Lower leg skin (tissue), 4 donors: ENCODE data around the gene YKT6. TPM values are rescaled to one million over a fixed set of nuclear protein-coding genes. Genes with fewer than 3 reads are reported as not detected.
A peak's percentile ranks its signal among the peaks of the same experiment; 100 is the strongest.

Experiments used
- DNase-seq, 2 donors: peaks; one replicate each; pipeline ENCODE4 v3.0.0-alpha.2; 2019; ENCODE audit warnings: low spot score in 2 of 2
- H3K4me3 ChIP-seq: fragments of 200-600 bp; sonication (generic); 2 replicates; pipeline ENCODE4 v1.5.1; 2017; ENCODE audit warnings: mild to moderate bottlenecking, low read depth; ENCODE audit not compliant: poor library complexity, severe bottlenecking
- POLR2A ChIP-seq, 2 donors: fragments of 450-650 bp; IDR thresholded peaks; one replicate each; pipeline ENCODE4 v1.6.1; 2016 to 2017; ENCODE audit warnings: antibody characterized with exemption in 2 of 2, mild to moderate bottlenecking in 1 of 2, moderate library complexity in 1 of 2
- WGBS, 2 donors: methylation state at CpG; one replicate each; pipeline ENCODE4 v1.1.5; 2018; 5-methylcytosine and 5-hydroxymethylcytosine counted together
- intact Hi-C: fragments of 100-400 bp; cut with DNase I; formaldehyde crosslinking; loops from one replicate; pipeline ENCODE4 v1.15.0; 2023; ENCODE audit warnings: low total_unique reads
- total RNA-seq, 4 donors: library from RNA; depleted of rRNA; stranded (reverse); fragments of >200 nt; gene quantifications; one replicate each; pipeline ENCODE4 v1.1.0, GENCODE V29; 2016
- TF ChIP-seq, protein P1 (sequence below), 3 donors: fragments of 450-650 bp; IDR thresholded peaks; one replicate each; pipeline ENCODE4 v1.5.1; 2016; ENCODE audit warnings: antibody characterized with exemption in 3 of 3, mild to moderate bottlenecking in 3 of 3, moderate library complexity in 2 of 3

Gene YKT6
- total RNA-seq, 4 donors from 2014 or later: 38.5 to 51.3 (median 44.3) TPM

DNA sequence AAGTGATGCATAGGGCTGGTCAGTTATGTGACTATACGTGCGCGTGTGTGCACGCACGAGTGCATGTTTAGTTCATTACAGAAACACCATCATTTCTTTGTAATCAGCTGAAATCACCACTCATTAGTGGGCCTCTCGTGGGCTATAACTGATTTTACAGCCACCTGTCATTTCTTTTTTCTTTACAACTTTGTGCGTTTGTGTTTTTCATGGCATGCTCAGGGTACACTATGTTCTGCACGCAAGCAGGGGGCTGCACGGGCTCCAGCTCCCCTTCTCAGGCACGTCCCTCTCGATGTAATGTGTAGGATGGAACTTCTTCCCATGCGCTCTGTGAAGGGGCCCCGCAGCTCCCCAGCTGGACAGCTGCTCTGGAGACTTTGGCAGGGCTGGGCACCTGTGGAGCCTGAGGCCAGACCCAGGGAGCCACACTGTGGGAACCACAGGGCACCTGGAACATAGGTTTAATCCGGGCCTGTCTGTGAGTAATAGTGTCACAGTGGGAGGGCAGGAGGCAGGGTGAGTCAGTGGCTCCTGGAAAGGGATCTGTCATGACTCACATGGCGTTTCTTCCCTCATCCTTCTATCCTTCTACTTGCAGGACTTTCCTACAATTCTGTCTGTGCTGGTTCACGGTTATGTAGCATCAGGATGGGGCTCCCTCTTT is 16.4 kb upstream of the YKT6 start:
- 63 to 72% methylated on average over 16 of the region's 16 CpGs for WGBS, 2 donors
- intact Hi-C loops: no loop called here

DNA sequence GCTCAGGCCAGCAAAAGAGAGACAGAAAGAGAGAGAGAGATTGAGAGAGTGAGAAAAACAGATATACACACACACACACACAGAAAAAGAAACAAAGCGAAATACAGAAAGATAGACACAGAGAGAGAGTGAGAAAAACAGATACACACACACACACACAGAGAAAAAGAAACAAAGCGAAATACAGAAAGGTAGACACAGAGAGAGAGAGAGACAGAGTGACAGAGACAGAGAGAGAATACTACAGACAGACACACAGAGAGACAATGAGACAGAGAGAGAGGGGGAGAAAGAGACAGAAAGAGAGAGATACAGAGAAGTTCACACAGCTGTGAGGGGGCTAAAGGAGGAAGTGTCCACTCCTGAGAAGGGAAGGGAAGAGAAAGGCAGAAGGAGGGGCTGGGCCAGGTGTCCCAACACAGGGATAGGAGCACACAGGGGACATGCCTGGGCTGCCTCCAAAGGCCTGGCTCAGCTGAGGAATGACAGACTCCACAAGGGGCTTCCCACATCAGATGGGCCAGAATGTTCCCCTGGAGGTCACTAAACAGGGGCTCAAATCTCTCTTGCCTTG is 15.8 kb upstream of the YKT6 start:
- peak in 1 of 2 donors; percentile 36 for DNase-seq
- WGBS, 2 donors: 90 to 91% methylated on average over 2 of the region's 2 CpGs
- TF ChIP-seq, protein P1, sequence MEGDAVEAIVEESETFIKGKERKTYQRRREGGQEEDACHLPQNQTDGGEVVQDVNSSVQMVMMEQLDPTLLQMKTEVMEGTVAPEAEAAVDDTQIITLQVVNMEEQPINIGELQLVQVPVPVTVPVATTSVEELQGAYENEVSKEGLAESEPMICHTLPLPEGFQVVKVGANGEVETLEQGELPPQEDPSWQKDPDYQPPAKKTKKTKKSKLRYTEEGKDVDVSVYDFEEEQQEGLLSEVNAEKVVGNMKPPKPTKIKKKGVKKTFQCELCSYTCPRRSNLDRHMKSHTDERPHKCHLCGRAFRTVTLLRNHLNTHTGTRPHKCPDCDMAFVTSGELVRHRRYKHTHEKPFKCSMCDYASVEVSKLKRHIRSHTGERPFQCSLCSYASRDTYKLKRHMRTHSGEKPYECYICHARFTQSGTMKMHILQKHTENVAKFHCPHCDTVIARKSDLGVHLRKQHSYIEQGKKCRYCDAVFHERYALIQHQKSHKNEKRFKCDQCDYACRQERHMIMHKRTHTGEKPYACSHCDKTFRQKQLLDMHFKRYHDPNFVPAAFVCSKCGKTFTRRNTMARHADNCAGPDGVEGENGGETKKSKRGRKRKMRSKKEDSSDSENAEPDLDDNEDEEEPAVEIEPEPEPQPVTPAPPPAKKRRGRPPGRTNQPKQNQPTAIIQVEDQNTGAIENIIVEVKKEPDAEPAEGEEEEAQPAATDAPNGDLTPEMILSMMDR (IDR thresholded peaks at IDR 0.05): no peak
- H3K4me3 ChIP-seq: no peak overlapping the region
- intact Hi-C loops: no loop called here

More for the DNA sequence above, 16.4 kb upstream of the YKT6 start:
- TF ChIP-seq POLR2A (IDR thresholded peaks at IDR 0.05): no peak
- TF ChIP-seq, protein P1 (IDR thresholded peaks at IDR 0.05): no peak
- DNase-seq: peak in 1 of 2 donors; percentile 68
- H3K4me3 ChIP-seq: no peak overlapping the region

DNA sequence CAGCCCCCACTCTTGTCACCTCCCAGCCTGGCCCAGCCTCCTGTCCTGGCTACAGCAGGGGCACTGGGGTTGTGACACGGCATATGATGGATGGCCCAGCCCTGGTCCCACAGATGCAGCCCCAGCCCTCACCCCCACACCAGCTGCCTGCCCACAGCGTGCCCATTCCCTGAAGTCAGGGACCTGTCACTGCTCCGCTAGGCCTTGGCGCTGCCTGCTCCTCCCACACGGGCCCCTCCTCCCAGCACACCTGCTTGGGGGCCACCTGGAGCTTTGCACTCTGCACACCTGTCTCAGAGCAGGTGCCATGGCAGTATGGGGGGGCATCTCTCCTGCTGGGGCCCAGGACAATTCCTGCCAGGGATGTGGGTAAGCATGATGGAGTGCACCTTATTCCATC is 15.0 kb upstream of the YKT6 start:
- 75 to 87% methylated on average over 5 of the region's 5 CpGs for WGBS, 2 donors
- peak in 1 of 2 donors; percentile 79 for DNase-seq
- TF ChIP-seq, protein P1 (IDR thresholded peaks at IDR 0.05): no peak
- TF ChIP-seq POLR2A (IDR thresholded peaks at IDR 0.05): no peak
- intact Hi-C loops: no loop called here
- H3K4me3 ChIP-seq: no peak overlapping the region

DNA sequence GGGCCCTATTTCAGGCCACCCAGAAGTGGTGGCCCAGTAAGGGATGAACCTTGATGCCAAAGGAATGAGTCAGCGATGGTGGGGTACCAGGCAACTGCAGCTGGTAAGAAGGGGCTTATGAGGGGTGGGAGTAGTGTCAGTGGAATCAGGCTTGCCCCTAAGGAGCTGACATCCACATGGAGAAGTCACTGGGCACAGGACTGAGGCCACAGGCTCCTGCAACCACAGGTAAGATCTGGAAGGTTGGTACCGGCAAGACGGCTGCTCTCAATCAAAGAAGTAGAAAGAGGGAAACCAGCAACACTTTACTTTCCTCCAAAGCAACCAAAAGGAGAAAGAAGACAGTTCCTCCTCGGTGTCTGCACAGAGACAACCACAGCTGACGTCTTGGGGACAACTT is 14.0 kb upstream of the YKT6 start:
- TF ChIP-seq POLR2A (IDR thresholded peaks at IDR 0.05): no peak
- TF ChIP-seq, protein P1 (IDR thresholded peaks at IDR 0.05): no peak
- intact Hi-C loops: no loop called here
- 82 to 85% methylated on average over 5 of the region's 5 CpGs for WGBS, 2 donors
- H3K4me3 ChIP-seq: no peak overlapping the region
- DNase-seq: peak in 1 of 2 donors; percentile 43

DNA sequence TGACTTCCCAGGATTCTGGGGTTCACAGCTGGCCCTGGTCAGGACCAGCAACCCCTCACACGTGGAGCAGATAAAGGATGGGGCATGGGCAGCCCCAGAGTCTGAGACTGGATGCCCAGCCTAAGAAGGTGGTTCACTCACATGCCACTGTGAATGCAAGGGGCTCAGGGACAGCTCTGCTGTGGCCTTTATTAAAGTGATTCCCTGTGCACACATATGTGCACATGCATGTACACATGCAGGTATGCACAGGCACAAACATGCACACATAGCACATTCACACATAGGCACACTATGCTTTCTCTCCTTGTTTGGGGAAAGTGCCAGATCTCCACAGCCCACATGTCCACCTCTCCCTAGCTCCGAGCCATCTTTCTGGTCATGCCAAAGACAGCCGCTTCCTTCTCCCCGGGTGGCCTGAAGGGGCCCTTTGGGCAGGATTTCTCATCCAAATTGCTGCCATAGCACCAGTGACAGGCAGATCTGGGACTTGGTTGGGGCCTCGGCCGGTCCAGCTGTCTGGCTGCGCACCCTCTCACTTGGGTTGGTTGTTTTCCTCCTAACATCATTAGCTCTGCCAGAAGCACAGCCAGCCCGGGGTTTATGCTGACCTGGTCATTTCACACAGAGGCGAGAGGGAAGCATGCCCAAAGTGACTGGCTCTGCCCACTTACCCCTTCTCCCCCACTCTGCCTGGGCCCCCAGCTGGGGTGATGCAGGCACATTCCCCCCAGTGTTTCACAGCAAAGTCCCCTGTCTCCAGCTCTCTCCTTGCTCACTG is 13.0 kb upstream of the YKT6 start:
- intact Hi-C loops: no loop called here
- WGBS, 2 donors: 50 to 61% methylated on average over 9 of the region's 9 CpGs
- DNase-seq: peak in 1 of 2 donors; percentile 75
- H3K4me3 ChIP-seq: no peak overlapping the region
- TF ChIP-seq, protein P1 (IDR thresholded peaks at IDR 0.05): no peak
